Calu3 (cell line): ENCODE results near the gene PIK3R6. TPM values are rescaled to one million over a fixed set of nuclear protein-coding genes. Genes with fewer than 3 reads are reported as not detected.

Experiments used
- BruUV-seq: library from RNA; stranded (reverse); fragments of 400-500 nt; replicated peaks from 2 replicates; lab custom pipeline; 2021; lab: Mats Ljungman, UMichigan
- CTCF ChIA-PET: fragments of 300-600 bp; sonication (Branson Sonifier 250); formaldehyde crosslinking; loops from one replicate; lab custom pipeline; 2022; ENCODE audit warnings: antibody characterized with exemption; lab: Charles Lee
- DNase-seq: peaks from one replicate; pipeline ENCODE4 v3.0.0; 2022
- H3K27ac Mint-ChIP-seq: one replicate; pipeline ENCODE4 v1.8.0; 2022; ENCODE audit warnings: mixed read lengths; ENCODE audit not compliant: unreplicated experiment
- H3K27me3 Mint-ChIP-seq: one replicate; pipeline ENCODE4 v1.8.0; 2022; ENCODE audit warnings: mixed read lengths; ENCODE audit not compliant: unreplicated experiment
- H3K36me3 Mint-ChIP-seq: one replicate; pipeline ENCODE4 v1.8.0; 2022; ENCODE audit warnings: mild to moderate bottlenecking, moderate library complexity, mixed read lengths; ENCODE audit not compliant: insufficient read depth, unreplicated experiment
- H3K4me1 Mint-ChIP-seq: one replicate; pipeline ENCODE4 v1.8.0; 2022; ENCODE audit warnings: mild to moderate bottlenecking, low read depth, mixed read lengths; ENCODE audit not compliant: unreplicated experiment
- H3K4me3 Mint-ChIP-seq: one replicate; pipeline ENCODE4 v1.8.0; 2022; ENCODE audit warnings: mild to moderate bottlenecking, low read depth, moderate library complexity, mixed read lengths; ENCODE audit not compliant: unreplicated experiment
- H3K9me3 Mint-ChIP-seq: one replicate; pipeline ENCODE4 v1.8.0; 2022; ENCODE audit warnings: low read depth, mixed read lengths; ENCODE audit not compliant: unreplicated experiment
- intact Hi-C: fragments of 100-400 bp; cut with micrococcal nuclease; formaldehyde crosslinking; loops from one replicate; pipeline ENCODE4 v1.10.0; 2022; ENCODE audit not compliant: unreplicated experiment
- total RNA-seq: library from RNA; stranded (reverse); gene quantifications from 2 replicates; pipeline ENCODE4 v1.2.3, GENCODE V29; 2022
- TF ChIP-seq, protein P1 (sequence below): fragments of 200-600 bp; IDR thresholded peaks from one replicate; pipeline ENCODE4 v1.8.0; 2022; ENCODE audit warnings: antibody characterized with exemption; ENCODE audit not compliant: unreplicated experiment

The PIK3R6 gene
- total RNA-seq, 1 experiment from 2014 or later, result not detected

GRCh38 chr17:8776248-8776647 is 91.2 kb downstream of the PIK3R6 start:
- no peaks in the 10 kb centered on the region for H3K36me3 Mint-ChIP-seq
- H3K4me3 Mint-ChIP-seq, result no peak overlapping the region
- DNase-seq, result no peak
- H3K9me3 Mint-ChIP-seq, result no peaks in the 10 kb centered on the region
- intact Hi-C loops, result no loop called here
- no TSS peak for BruUV-seq
- H3K27me3 Mint-ChIP-seq, result peaks cover 49% of the 10 kb centered on the region
- CTCF ChIA-PET, result interaction anchor here (1.3 kb wide), 1 partner anchor 393 kb away, joined by 3 read pairs; no protein-coding TSS in a partner anchor
- TF ChIP-seq, protein P1, sequence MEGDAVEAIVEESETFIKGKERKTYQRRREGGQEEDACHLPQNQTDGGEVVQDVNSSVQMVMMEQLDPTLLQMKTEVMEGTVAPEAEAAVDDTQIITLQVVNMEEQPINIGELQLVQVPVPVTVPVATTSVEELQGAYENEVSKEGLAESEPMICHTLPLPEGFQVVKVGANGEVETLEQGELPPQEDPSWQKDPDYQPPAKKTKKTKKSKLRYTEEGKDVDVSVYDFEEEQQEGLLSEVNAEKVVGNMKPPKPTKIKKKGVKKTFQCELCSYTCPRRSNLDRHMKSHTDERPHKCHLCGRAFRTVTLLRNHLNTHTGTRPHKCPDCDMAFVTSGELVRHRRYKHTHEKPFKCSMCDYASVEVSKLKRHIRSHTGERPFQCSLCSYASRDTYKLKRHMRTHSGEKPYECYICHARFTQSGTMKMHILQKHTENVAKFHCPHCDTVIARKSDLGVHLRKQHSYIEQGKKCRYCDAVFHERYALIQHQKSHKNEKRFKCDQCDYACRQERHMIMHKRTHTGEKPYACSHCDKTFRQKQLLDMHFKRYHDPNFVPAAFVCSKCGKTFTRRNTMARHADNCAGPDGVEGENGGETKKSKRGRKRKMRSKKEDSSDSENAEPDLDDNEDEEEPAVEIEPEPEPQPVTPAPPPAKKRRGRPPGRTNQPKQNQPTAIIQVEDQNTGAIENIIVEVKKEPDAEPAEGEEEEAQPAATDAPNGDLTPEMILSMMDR, result no peak
- no peaks in the 10 kb centered on the region for H3K4me1 Mint-ChIP-seq
- H3K27ac Mint-ChIP-seq, result no peak overlapping the region

DNA sequence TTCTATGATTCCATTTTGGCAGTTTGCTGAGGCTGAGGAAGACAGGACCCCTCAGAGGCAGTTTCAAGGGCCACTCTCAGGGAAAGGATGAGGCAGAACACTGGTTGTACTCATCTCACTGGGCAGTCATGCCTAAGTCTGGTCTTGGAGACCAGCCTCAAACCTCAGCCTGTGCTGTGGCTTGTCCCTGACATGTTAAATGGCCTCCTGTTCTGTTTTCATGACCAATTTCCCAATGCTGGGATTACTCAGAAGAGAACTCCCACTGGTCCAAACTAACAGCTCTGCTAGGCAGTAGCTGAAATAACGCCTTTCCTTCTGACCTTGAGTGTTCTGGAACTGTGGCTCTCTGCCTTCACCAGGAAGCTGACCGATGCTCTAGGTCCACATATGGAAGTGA is 100.7 kb downstream of the PIK3R6 start:
- DNase-seq, result no peak
- no TSS peak for BruUV-seq
- H3K36me3 Mint-ChIP-seq, result no peaks in the 10 kb centered on the region
- TF ChIP-seq, protein P1, result no peak
- peaks cover 53% of the 10 kb centered on the region for H3K27me3 Mint-ChIP-seq
- H3K4me3 Mint-ChIP-seq, result no peak overlapping the region
- intact Hi-C loops, result no loop called here
- CTCF ChIA-PET, result no interaction called here
- H3K27ac Mint-ChIP-seq, result no peak overlapping the region
- no peaks in the 10 kb centered on the region for H3K4me1 Mint-ChIP-seq
- H3K9me3 Mint-ChIP-seq, result peaks cover 3% of the 10 kb centered on the region

DNA sequence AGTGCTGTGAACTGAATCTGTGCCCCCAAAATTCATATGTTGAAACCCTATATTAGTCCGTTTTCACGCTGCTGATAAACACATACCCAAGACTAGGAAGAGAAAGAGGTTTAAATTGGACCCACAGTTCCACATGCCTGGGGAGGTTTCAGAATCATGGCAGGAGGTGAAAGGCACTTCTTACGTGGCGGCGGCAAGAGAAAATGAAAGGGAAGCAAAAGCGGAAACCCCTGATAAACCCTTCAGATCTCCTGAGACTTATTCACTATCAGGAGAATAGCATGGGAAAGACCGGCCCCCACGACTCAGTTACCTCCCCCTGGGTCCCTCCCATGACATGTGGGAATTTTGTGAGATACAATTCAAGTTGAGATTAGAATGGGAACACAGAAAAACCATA is 105.5 kb downstream of the PIK3R6 start:
- no peaks in the 10 kb centered on the region for H3K4me1 Mint-ChIP-seq
- H3K9me3 Mint-ChIP-seq, result peaks cover 2% of the 10 kb centered on the region
- no peaks in the 10 kb centered on the region for H3K36me3 Mint-ChIP-seq
- intact Hi-C loops, result no loop called here
- DNase-seq, result no peak
- CTCF ChIA-PET, result no interaction called here
- no peak overlapping the region for H3K27ac Mint-ChIP-seq
- H3K27me3 Mint-ChIP-seq, result peaks cover 64% of the 10 kb centered on the region
- TF ChIP-seq, protein P1, result no peak
- H3K4me3 Mint-ChIP-seq, result no peak overlapping the region
- BruUV-seq, result no TSS peak

DNA sequence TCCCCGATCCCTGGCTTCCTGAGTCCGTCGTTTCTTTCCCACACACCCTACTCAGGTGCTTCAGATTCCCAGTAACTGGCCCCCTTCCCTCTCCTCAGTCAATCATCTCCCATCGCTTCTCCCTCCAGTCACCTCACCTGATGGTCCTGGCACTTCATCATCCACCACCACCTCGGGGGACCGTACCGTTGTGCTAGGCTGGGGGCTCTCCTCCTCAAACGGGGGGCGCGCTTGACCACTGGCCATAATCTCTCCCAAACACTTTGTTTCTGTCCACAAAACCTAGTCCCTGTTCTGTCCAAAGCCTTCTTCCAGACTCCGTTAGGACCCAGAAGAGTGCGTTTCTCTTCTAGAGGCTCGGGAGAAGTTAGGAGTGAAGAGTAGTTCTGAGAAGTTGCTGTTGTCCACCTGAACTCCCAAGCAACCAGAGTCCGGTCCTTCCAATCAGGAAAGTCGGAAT is 109.3 kb downstream of the PIK3R6 start, which contains the start of gene SPDYE4:
Gene SPDYE4, minus strand, starts transcription at position 410 of the 460 bp plus-strand sequence. Its CDS starts 164 bp downstream, at position 246.
- Mint-ChIP-seq H3K36me3 (no peaks in the 10 kb centered on the region), H3K4me1 (no peaks in the 10 kb centered on the region), H3K27me3 (peaks cover 94% of the 10 kb centered on the region), H3K27ac (no peak within 1 kb of the TSS), H3K4me3 (no peak within 1 kb of the TSS), H3K9me3 (no peaks in the 10 kb centered on the region)
- intact Hi-C loops, result no loop called here
- TF ChIP-seq, protein P1, result no peak
- no peak for DNase-seq
- no TSS peak for BruUV-seq
- CTCF ChIA-PET, result no interaction called here
